Dedifferentiated amniotic fluid mesenchymal stem cell (primary cell): ENCODE data around the gene PRELID3B.

ENCODE experiments used
- DNase-seq: peaks from one replicate; pipeline ENCODE4 v3.0.0-alpha.2; 2016; ENCODE audit errors: extremely low spot score

The PRELID3B gene

GRCh38 chr20:59010321-59010994 lies 32.1 kb downstream of the PRELID3B start:
- DNase-seq = no peak

GRCh38 chr20:59008715-59009336 lies 33.8 kb downstream of the PRELID3B start:
- DNase-seq = no peak

GRCh38 chr20:59007665-59008511 lies 34.7 kb downstream of the PRELID3B start:
- DNase-seq = no peak

- no peak for DNase-seq
Observed at GRCh38 chr20:59006864-59007664, 35.5 kb downstream of the PRELID3B start, which contains the start of gene CTSZ. CTSZ (minus strand) TSS chr20:59007254; CDS start chr20:59007128, 126 bp downstream.

- no peak for DNase-seq
Observed at GRCh38 chr20:59006167-59006863, 36.3 kb downstream of the PRELID3B start.

- no peak for DNase-seq
Observed at GRCh38 chr20:59005523-59006166, 36.9 kb downstream of the PRELID3B start.

- DNase-seq = no peak
Observed at GRCh38 chr20:59004763-59005522, 37.6 kb downstream of the PRELID3B start.

GRCh38 chr20:59004493-59004762 lies 38.2 kb downstream of the PRELID3B start:
- DNase-seq = no peak

- no peak for DNase-seq
Observed at GRCh38 chr20:59003836-59004492, 38.6 kb downstream of the PRELID3B start.

- no peak for DNase-seq
Observed at GRCh38 chr20:59002874-59003399, 39.6 kb downstream of the PRELID3B start.

- DNase-seq = no peak
Observed at GRCh38 chr20:59002388-59002787, 40.2 kb downstream of the PRELID3B start.

GRCh38 chr20:59001449-59002171 lies 41.0 kb downstream of the PRELID3B start:
- no peak for DNase-seq

- no peak for DNase-seq
Observed at GRCh38 chr20:59001068-59001448, 41.5 kb downstream of the PRELID3B start.

- no peak for DNase-seq
Observed at GRCh38 chr20:59000326-59000725, 42.3 kb downstream of the PRELID3B start.

GRCh38 chr20:58998656-58999055 lies 43.9 kb downstream of the PRELID3B start:
- no peak for DNase-seq

GRCh38 chr20:58997141-58997770 lies 45.3 kb downstream of the PRELID3B start:
- no peak for DNase-seq

GRCh38 chr20:58996226-58996611 lies 46.4 kb downstream of the PRELID3B start:
- no peak for DNase-seq
